ENCODE data around the gene CLCNKB. TPM values are rescaled to one million over a fixed set of nuclear protein-coding genes. Genes with fewer than 3 reads are reported as not detected.

The CLCNKB gene
- total and polyA plus RNA-seq, 2 donors (not counting 3 experiments of a cell fraction or from before 2014, with no cell fraction given): 0.18 TPM; not detected in 1

GRCh38 chr1:16054598-16055540 is 11.3 kb downstream of the CLCNKB start:
- H3K27ac ChIP-seq (ENCODE audit: insufficient read depth, low read depth, low read length): no peak overlapping the region
- BruUV-seq (replicated peaks): no TSS peak
- H3K36me3 ChIP-seq (ENCODE audit: control insufficient read depth in 2 of 2, extremely low read depth in 1 of 2, insufficient read depth in 2 of 2, low read length in 2 of 2): no peaks in the 10 kb centered on the region
- H3K9me1 ChIP-seq (replicated peaks; ENCODE audit: control insufficient read depth, extremely low read depth, insufficient read depth, low read length): no peaks in the 10 kb centered on the region
- peaks cover 0 to 4% of the 10 kb centered on the region in 2 experiments for H3K27me3 ChIP-seq (ENCODE audit: control insufficient read depth in 2 of 2, insufficient read depth in 2 of 2, low read length in 2 of 2)
- H3K79me2 ChIP-seq (ENCODE audit: control insufficient read depth, insufficient read depth, low read length): no peaks in the 10 kb centered on the region
- H3K4me2 ChIP-seq (ENCODE audit: insufficient read depth, low read length): no peak overlapping the region
- H3K4me1 ChIP-seq (ENCODE audit: control insufficient read depth, extremely low read depth, insufficient read depth, low read length): no peaks in the 10 kb centered on the region
- dilution Hi-C loops (cut with MboI; ENCODE audit: extremely low pct_ligation_motif_present, low sequenced_read_pairs): no loop called here
- TF ChIP-seq EZH2 (IDR thresholded peaks at IDR 0.05; ENCODE audit: borderline replicate concordance, low read depth, low read length, severe bottlenecking) (no peak), POLR2A (IDR thresholded peaks at IDR 0.05; ENCODE audit: low read depth, low read length) (no peak), FOS (IDR thresholded peaks at IDR 0.05; ENCODE audit: borderline replicate concordance, insufficient read depth, low read length) (no peak), MYC (IDR thresholded peaks at IDR 0.05; ENCODE audit: low read depth, low read length) (no peak), POLR2AphosphoS5 (IDR thresholded peaks at IDR 0.05; ENCODE audit: insufficient read depth, low read depth, low read length) (no peak), JUN (IDR thresholded peaks at IDR 0.05; ENCODE audit: borderline replicate concordance, insufficient read depth, insufficient read length, low read depth) (no peak), GATA2 (IDR thresholded peaks at IDR 0.05; ENCODE audit: insufficient read depth, insufficient read length, low read depth, low read length) (no peak)
- TF ChIP-seq, protein P1, sequence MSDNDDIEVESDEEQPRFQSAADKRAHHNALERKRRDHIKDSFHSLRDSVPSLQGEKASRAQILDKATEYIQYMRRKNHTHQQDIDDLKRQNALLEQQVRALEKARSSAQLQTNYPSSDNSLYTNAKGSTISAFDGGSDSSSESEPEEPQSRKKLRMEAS (IDR thresholded peaks at IDR 0.05; ENCODE audit: insufficient read depth, insufficient read length): no peak
- TF ChIP-seq, protein P2, sequence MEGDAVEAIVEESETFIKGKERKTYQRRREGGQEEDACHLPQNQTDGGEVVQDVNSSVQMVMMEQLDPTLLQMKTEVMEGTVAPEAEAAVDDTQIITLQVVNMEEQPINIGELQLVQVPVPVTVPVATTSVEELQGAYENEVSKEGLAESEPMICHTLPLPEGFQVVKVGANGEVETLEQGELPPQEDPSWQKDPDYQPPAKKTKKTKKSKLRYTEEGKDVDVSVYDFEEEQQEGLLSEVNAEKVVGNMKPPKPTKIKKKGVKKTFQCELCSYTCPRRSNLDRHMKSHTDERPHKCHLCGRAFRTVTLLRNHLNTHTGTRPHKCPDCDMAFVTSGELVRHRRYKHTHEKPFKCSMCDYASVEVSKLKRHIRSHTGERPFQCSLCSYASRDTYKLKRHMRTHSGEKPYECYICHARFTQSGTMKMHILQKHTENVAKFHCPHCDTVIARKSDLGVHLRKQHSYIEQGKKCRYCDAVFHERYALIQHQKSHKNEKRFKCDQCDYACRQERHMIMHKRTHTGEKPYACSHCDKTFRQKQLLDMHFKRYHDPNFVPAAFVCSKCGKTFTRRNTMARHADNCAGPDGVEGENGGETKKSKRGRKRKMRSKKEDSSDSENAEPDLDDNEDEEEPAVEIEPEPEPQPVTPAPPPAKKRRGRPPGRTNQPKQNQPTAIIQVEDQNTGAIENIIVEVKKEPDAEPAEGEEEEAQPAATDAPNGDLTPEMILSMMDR (IDR thresholded peaks at IDR 0.05; ENCODE audit: extremely low read depth in 1 of 2, insufficient read depth in 1 of 2, low read depth in 1 of 2, low read length in 2 of 2): no peak
- CTCF ChIA-PET: interaction anchor here (0.6 to 3.6 kb wide), 7 partner anchors 9 to 263 kb away, joined by 3 to 19 read pairs (median 4); no protein-coding TSS in a partner anchor
- H2AFZ ChIP-seq (ENCODE audit: low read depth, low read length): no peak overlapping the region
- POLR2A ChIA-PET: no interaction called here
- no peak overlapping the region for H3K9ac ChIP-seq (replicated peaks; ENCODE audit: extremely low read depth, insufficient read depth, low read length)
- H3K9me3 ChIP-seq (replicated peaks; ENCODE audit: control insufficient read depth, insufficient read depth, low read length): no peaks in the 10 kb centered on the region
- DNase-seq (ENCODE audit: low read depth, low spot score): no peak
- H4K20me1 ChIP-seq (replicated peaks; ENCODE audit: control insufficient read depth, extremely low read depth, insufficient read depth, low read length): no peaks in the 10 kb centered on the region
- no peak for FAIRE-seq
- intact Hi-C loops (cut with micrococcal nuclease): no loop called here
- no peak overlapping the region for H3K4me3 ChIP-seq (replicated peaks in 1 of 3; ENCODE audit: insufficient read depth in 1 of 3, low read depth in 1 of 3, low read length in 3 of 3)
